Activated CD8-positive, alpha-beta memory T cell treated with anti-CD3 and anti-CD28 coated beads for 4 hours (primary cell): Measurements from ENCODE around the gene RNF207.

Experiments used
- DNase-seq, 2 donors: peaks; one replicate each; pipeline ENCODE4 v3.0.0-alpha.2; 2020; ENCODE audit warnings: low read depth in 2 of 2

The RNF207 gene

DNA sequence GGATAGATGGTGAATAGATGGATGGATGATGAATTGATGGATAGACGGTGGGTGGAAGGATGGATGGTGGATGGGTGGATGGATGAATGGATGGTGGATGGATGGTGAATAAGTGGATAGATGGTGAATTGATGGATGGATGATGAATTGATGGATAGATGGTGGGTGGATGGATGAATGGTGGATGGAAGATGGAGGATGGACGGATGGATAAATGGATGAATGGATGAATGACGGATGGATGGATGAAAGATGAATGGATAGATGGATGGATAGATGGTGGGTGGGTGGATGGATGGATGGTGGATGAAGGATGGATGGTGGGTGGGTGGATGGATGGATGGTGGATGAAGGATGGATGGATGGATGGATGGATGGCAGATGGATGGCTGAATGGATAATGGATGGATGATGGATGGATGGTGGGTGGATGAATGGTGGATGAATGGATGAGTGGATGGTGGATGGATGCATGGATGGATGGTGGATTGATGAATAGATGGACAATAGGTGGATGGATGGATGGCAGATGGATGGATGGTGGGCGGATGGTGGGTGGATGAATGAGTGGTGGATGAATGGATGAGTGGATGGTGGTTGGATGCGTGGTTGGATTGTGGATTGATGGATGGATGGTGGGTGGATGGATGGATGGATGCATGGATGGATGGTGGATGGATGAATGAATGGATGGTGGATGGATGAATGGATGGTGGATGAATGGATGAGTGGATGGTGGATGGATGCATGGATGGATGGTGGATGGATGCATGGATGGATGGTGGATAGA, 31.1 kb upstream of the RNF207 start:
- no peak for DNase-seq

- no peak for DNase-seq
Measured at GRCh38 chr1:6175411-6175828, 30.5 kb upstream of the RNF207 start.

DNA sequence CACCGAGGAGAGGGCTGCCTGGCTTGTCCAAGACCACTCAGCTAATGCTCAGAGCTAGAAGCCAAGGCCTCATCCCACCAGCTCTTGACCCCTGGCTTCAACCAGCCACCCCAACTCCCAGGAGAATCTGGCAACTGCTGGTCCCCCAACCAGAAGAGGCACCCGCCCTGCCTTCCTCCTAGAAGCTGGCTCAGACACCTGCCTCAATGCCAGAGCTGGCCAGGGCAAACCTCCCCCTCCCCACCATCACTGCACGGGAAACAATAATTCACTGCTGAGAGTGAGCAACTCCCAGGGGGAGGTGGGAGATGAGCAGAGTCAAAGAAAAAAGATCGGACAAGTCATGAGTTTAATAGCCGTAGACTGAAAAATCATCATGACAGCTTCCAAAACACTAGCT, 29.1 kb upstream of the RNF207 start:
- DNase-seq, result no peak

GRCh38 chr1:6177681-6178380, 28.1 kb upstream of the RNF207 start:
- DNase-seq, result no peak

DNA sequence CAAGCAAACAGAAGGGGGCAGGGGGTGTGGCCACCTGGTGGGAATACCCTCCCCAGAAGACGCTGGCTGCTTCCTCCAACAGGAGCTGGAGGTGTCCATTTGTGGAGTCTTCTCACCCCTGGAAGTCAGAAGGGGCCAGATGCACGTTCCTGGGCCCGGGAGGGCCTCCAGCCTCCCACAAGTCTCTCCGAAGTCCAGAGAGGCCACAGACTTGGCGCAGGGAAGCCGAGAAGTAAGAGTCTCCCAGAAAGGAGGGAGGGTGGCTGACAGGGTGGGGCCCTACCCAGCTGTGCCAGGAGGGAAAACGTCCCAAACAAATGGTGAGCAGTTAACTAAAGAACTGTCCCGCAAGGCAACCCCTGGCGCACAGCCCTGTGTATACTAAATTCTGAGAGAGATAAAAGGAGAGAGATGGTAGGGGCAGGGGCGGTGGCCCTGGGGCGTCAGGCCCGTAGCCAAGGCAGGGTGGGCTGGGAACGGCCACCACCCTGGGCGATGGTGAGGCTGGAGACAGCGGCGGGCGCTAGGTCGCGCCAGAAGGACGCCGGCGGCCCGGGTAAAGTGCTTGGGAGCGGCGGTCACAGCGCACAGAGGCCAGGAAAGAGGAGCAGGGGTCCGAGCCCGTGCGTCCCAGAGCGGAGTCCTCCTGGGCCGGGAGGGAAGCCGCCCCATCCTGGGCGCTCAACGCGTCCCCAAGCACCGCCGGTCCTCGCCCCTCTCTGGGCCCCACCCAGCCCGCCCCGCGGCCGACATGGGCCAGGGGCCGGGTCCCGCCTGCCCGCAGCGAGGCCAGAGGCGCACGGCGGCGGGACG, 27.0 kb upstream of the RNF207 start:
- DNase-seq, result no peak

- DNase-seq, result no peak
Measured at GRCh38 chr1:6179564-6180175, 26.2 kb upstream of the RNF207 start.

DNA sequence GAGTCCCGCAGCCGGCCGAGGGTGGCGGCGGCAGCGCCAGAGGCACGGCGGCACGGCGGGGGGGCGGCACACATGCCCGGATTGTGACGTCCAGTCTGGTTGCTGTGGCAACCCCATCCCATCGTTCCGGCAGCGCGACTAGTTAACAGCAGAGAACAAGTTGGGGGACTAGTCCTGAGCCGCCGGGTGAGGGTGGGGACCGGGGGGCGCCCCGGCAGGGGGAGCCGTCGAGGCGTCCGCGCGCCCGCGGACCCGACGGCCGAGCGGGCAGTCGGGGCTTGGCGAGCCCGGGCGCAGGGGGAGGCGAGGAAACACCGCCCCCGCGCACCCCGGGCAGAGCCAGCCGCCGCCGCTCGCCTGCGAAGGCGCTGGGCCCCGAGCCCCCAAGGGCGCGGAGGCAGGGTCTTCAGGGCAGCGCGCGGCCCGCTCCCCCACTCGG, 25.6 kb upstream of the RNF207 start, which contains the start of gene CHD5:
TSS of gene CHD5 (minus strand) at position 54 of the 439 bp plus-strand sequence. CDS start 298 bp downstream, outside the sequence.
- DNase-seq, result no peak

GRCh38 chr1:6180707-6181311, 25.1 kb upstream of the RNF207 start:
- DNase-seq, result no peak

GRCh38 chr1:6181347-6181770, 24.6 kb upstream of the RNF207 start:
- no peak for DNase-seq

DNA sequence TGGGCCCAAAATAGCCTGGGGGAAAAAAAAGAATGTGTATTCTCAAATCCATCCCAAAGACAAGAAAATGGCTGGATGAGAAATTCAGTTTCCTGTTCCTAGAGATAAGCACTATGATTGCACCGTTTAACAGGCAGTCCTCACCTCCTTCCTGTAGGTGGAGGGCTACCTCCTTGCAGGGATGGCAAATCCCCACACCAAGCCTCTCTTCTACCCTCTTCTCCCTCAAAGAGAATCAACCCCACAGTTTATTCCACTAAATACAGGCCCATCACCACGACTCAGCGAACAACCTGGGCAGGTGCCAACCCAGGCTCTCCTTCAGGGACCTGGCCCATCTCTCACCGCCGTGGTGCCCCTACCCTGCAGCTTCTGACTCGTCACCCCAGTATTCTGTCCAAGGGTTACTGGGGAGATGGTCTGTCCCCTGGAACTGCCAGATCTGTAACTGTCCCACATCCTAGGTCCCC, 22.4 kb upstream of the RNF207 start:
- DNase-seq, result no peak

GRCh38 chr1:6184083-6184783, 21.7 kb upstream of the RNF207 start:
- DNase-seq, result no peak

DNA sequence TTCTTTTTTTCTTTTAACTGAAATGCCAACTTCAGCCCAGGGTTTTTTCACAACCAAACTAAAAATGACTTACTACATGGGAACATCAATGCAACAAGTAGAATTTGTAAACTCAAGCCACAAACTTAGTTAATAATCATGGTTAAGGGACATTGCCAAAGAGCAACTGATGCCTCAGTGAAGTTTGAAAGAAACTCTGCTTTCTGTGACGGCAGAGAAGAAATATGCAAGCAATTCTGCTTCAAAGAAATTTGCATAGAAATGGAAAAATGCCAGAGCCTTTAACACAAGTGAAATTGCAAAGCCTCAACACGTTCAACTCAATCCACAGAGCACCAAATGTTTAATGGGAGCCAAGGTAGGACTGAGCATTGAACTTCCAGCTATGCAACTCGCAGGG, 20.8 kb upstream of the RNF207 start:
- no peak for DNase-seq

GRCh38 chr1:6185635-6186382, 20.1 kb upstream of the RNF207 start:
- no peak for DNase-seq

DNA sequence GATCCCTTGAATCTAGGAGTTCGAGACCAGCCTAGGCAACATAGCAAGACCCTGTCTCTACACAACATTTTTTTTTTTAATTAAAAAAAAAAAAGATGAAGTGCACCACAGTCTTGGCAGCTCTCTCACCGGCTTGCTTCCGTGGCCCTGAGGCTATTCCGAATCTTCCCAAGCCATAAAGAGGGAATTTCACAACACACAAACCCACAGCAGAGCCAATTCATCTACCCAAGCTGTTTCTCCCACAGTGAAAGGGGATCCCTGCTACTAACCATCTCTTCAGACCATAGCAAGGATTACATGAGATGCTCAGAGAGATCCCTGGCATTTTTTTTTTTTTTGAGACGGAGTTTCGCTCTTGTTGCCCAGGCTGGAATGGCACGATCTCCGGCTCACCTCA, 17.5 kb upstream of the RNF207 start:
- DNase-seq, result no peak

DNA sequence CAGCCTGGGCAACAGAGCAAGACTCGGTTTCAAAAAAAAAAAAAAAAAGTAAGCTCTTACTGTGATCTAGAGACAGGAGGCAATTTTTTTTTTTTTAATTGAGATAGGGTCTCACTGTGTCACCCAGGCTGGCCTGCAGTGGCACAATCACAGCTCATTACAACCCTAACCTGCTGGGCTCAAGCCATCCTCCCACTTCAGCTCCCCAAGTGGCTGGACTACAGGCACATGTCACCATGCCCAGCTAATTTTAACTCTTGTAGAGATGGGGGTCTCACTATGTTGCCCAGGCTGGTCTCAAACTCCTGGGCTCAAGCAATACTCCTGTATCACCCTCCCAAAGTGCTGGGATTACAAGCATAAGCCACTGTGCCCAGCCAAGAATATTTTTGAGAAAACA, 14.0 kb upstream of the RNF207 start:
- DNase-seq, result no peak

GRCh38 chr1:6197746-6198427, 8.0 kb upstream of the RNF207 start:
- no peak for DNase-seq

DNA sequence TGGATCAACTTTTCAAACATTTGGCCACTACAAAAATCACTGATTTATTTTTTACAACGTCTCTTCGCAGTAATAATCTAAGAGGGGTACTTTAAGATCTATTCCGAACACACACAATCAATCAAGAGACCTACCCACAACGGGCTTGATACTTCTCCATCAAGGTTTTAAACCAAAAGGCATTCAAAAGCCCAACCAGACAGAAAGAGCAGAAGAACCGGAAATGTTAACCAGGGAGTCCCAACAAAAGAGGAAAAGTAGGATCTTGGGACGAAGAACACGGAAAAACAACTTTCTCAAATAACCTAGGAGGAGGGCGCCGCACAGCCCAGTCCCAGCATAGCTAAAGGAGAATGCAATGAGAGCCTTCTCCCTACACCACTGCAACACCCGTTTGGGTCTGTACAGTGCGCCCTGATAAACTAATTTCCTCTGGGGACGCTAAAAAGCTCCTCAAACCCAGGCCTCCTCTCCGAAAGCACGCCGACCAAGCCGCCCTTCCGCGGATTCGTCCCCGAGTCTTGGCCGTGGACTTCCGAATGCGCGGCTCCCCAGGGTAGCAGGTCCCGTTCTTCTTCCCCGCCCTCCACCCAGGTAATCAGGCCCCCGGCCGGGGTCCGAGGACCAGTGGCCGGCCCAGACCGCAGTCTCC, 7.1 kb upstream of the RNF207 start:
- DNase-seq, result no peak

DNA sequence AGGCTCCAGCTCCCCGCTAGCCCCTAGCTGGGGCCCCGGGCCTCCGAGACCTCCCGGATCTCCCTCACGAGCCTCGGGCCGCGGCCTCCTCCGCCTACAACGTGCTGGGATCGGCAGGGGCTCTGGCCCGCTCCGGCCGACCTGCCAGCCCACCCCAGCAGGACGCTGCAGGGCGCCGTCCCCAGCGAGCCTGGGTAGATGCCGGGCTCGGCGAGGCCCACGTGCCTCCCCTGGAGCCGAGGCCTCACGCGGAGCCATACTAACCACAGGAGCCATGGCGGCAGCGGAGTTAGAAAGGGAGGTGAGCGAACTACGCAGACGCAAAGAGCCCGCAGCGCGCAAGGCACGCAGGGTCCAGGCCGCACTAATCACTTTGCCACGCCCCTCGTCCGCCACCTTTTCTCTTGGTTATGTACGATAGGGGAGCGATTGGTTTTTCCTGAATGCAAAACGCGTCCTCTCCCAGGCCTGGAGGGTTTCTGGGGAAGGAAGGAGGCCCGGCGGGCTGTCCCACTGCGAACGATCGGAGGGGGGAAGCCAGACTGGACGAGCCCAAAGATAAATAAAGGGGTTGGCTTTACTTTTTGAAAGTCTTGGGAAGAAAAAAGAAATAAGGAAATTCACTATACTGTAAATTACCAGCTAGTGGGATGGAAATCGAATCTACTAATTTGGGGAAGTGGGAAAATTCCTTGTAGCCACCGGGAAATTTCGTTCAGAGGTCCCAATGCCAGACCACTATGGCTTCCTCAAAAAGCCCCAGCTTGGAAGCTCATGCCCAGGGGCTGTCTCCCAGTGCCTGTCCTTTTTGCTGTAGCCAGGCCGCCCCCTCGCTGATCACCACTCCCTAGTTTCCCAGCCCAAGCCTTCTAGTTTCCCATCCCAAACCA, 6.4 kb upstream of the RNF207 start, which contains the start of gene RPL22:
TSS of gene RPL22 (minus strand) at position 298 of the 890 bp plus-strand sequence. CDS start at position 276, 22 bp downstream.
- peak; percentile 94 to 95 for DNase-seq
